Measurements from ENCODE around the gene LDLRAD4. TPM values are rescaled to one million over a fixed set of nuclear protein-coding genes. Genes with fewer than 3 reads are reported as not detected.

The LDLRAD4 gene
- total RNA-seq, 1 experiment from 2014 or later, result not detected

- Histone ChIP-seq H3K4me3 (ENCODE audit: low read length) (no peak overlapping the region), H3F3A (ENCODE audit: low read length, unreplicated experiment) (no peaks in the 10 kb centered on the region), H4K20me1 (ENCODE audit: low read length) (no peaks in the 10 kb centered on the region), H3K36me3 (ENCODE audit: low read depth, low read length) (no peaks in the 10 kb centered on the region), H3K9me2 (replicated peaks; ENCODE audit: low read length) (no peaks in the 10 kb centered on the region), H3K4me1 (ENCODE audit: insufficient read depth, low read length) (no peaks in the 10 kb centered on the region), H3K27me3 (ENCODE audit: low read length) (peaks cover 70% of the 10 kb centered on the region), H3K79me2 (ENCODE audit: low read length) (no peaks in the 10 kb centered on the region), H3K9ac (ENCODE audit: low read length) (no peak overlapping the region), H3K9me3 (ENCODE audit: low read length) (no peaks in the 10 kb centered on the region), H3K4me2 (ENCODE audit: low read length) (no peak overlapping the region), H3K27ac (ENCODE audit: low read length) (no peak overlapping the region), H2AFZ (ENCODE audit: low read length) (no peak overlapping the region)
- ChIA-PET CTCF (no interaction called here), POLR2A (ENCODE audit: unreplicated experiment) (no interaction called here)
- DNase-seq (no peak), ATAC-seq (no peak)
- no TSS peak for BruUV-seq (replicated peaks)
- intact Hi-C loops (cut with micrococcal nuclease), result no loop called here
- TF ChIP-seq EZH2 (IDR thresholded peaks at IDR 0.05; ENCODE audit: low read length, unreplicated experiment) (no peak), EZH2phosphoT487 (IDR thresholded peaks at IDR 0.05; ENCODE audit: borderline replicate concordance, low read length) (no peak)
- TF ChIP-seq, protein P1, sequence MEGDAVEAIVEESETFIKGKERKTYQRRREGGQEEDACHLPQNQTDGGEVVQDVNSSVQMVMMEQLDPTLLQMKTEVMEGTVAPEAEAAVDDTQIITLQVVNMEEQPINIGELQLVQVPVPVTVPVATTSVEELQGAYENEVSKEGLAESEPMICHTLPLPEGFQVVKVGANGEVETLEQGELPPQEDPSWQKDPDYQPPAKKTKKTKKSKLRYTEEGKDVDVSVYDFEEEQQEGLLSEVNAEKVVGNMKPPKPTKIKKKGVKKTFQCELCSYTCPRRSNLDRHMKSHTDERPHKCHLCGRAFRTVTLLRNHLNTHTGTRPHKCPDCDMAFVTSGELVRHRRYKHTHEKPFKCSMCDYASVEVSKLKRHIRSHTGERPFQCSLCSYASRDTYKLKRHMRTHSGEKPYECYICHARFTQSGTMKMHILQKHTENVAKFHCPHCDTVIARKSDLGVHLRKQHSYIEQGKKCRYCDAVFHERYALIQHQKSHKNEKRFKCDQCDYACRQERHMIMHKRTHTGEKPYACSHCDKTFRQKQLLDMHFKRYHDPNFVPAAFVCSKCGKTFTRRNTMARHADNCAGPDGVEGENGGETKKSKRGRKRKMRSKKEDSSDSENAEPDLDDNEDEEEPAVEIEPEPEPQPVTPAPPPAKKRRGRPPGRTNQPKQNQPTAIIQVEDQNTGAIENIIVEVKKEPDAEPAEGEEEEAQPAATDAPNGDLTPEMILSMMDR (conservative IDR thresholded peaks at IDR 0.05; ENCODE audit: low read depth, low read length), result no peak
Observed at GRCh38 chr18:13583576-13584550, 365.3 kb downstream of the LDLRAD4 start.

- intact Hi-C loops (cut with micrococcal nuclease), result no loop called here
- no peak overlapping the region for H2AFZ ChIP-seq (ENCODE audit: low read length)
- H3K9me2 ChIP-seq (replicated peaks; ENCODE audit: low read length), result no peaks in the 10 kb centered on the region
- H3K79me2 ChIP-seq (ENCODE audit: low read length), result no peaks in the 10 kb centered on the region
- no peaks in the 10 kb centered on the region for H3F3A ChIP-seq (ENCODE audit: low read length, unreplicated experiment)
- DNase-seq, result no peak
- TF ChIP-seq EZH2 (IDR thresholded peaks at IDR 0.05; ENCODE audit: low read length, unreplicated experiment) (no peak), EZH2phosphoT487 (IDR thresholded peaks at IDR 0.05; ENCODE audit: borderline replicate concordance, low read length) (no peak)
- TF ChIP-seq, protein P1 (conservative IDR thresholded peaks at IDR 0.05; ENCODE audit: low read depth, low read length), result no peak
- no peaks in the 10 kb centered on the region for H3K4me1 ChIP-seq (ENCODE audit: insufficient read depth, low read length)
- no peaks in the 10 kb centered on the region for H3K36me3 ChIP-seq (ENCODE audit: low read depth, low read length)
- BruUV-seq (replicated peaks), result no TSS peak
- CTCF ChIA-PET, result no interaction called here
- H3K27me3 ChIP-seq (ENCODE audit: low read length), result peaks cover 74% of the 10 kb centered on the region
- H3K27ac ChIP-seq (ENCODE audit: low read length), result no peak overlapping the region
- POLR2A ChIA-PET (ENCODE audit: unreplicated experiment), result no interaction called here
- no peak overlapping the region for H3K4me3 ChIP-seq (ENCODE audit: low read length)
- no peak overlapping the region for H3K4me2 ChIP-seq (ENCODE audit: low read length)
- H3K9ac ChIP-seq (ENCODE audit: low read length), result no peak overlapping the region
- H4K20me1 ChIP-seq (ENCODE audit: low read length), result no peaks in the 10 kb centered on the region
- H3K9me3 ChIP-seq (ENCODE audit: low read length), result no peaks in the 10 kb centered on the region
- ATAC-seq, result no peak
Observed at GRCh38 chr18:13584825-13585224, 366.3 kb downstream of the LDLRAD4 start.
